ENCODE measurements around the gene NAGS. TPM values are rescaled to one million over a fixed set of nuclear protein-coding genes. Genes with fewer than 3 reads are reported as not detected.
A peak's percentile ranks its signal among the peaks of the same experiment; 100 is the strongest.

The NAGS gene
- total RNA-seq, 4 donors from 2014 or later, result 8.3 to 74.1 (median 57.3) TPM

DNA sequence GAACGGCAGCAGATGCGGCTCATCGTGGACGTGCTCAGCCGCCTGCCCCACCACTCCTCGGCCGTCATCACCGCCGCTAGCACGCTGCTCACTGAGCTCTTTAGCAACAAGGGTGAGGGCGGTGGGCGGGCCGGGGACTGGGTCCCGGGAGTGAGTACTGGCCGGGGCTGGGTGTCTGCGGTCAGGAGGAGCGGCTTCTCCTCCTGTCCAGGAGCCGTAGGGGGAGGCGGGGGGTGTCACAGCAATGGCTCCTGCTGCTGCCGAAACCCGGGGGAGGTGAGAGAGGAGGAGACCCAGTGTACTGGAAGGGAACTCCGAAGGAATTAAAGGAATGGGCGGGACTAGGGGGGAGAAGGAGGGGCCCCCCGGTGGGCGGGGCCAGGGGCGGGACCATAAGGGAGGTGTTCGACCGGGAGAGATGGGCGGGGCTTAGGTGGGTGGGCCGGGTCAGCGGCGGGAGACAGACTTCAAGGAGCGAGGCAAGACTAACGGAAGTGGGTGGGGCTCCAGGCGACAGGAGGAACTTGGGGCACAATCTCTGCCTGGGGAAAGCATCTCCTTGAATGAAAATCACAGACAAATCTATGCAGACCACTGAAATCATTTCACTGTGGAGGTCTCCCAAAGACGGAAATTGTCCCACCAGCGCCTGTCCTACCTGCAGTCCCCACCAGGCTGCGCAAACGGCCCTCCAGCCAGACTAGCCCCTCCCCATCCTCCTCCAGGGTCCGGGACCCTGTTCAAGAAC is 2.4 kb downstream of the NAGS start:
- Histone ChIP-seq H3K4me1 (peaks cover 0 to 35% (median 20%) of the 10 kb centered on the region in 4 donors), H3K36me3 (peaks cover 0 to 31% (median 0%) of the 10 kb centered on the region in 3 donors), H3K27me3 (peaks cover 0 to 6% of the 10 kb centered on the region in 2 donors), H3K9me3 (no peaks in the 10 kb centered on the region), H3K27ac (peak overlapping the region; percentile 63 to 99 (median 74)), H3K4me3 (peak overlapping the region; percentile 62 to 73 (median 65))
- TF ChIP-seq CTCF (IDR thresholded peaks at IDR 0.05), result peak in 4 of 6 experiments; percentile 1 to 40 (median 28)
- TF ChIP-seq POLR2A (IDR thresholded peaks at IDR 0.05), result peak; percentile 25 to 80
- DNase-seq, result peak; percentile 100

- Histone ChIP-seq H3K27ac (peak overlapping the region in 3 of 4 donors; percentile 1 to 99 (median 63)), H3K27me3 (peaks cover 0 to 6% of the 10 kb centered on the region in 2 donors), H3K36me3 (peaks cover 0 to 31% (median 0%) of the 10 kb centered on the region in 3 donors), H3K4me1 (peaks cover 0 to 35% (median 20%) of the 10 kb centered on the region in 4 donors), H3K4me3 (peak overlapping the region; percentile 62 to 73 (median 65)), H3K9me3 (no peaks in the 10 kb centered on the region)
- TF ChIP-seq CTCF (IDR thresholded peaks at IDR 0.05), result no peak
- TF ChIP-seq POLR2A (IDR thresholded peaks at IDR 0.05), result no peak
- peak in 1 of 3 donors; percentile 58 for DNase-seq
Measured at GRCh38 chr17:44007346-44008204, 3.2 kb downstream of the NAGS start.

- Histone ChIP-seq H3K27ac (peak overlapping the region in 1 of 4 donors; percentile 99), H3K36me3 (peaks cover 0 to 31% (median 0%) of the 10 kb centered on the region in 3 donors), H3K4me3 (no peak overlapping the region), H3K4me1 (peaks cover 0 to 35% (median 20%) of the 10 kb centered on the region in 4 donors), H3K9me3 (no peaks in the 10 kb centered on the region), H3K27me3 (peaks cover 0 to 6% of the 10 kb centered on the region in 2 donors)
- no peak for DNase-seq
- TF ChIP-seq POLR2A (IDR thresholded peaks at IDR 0.05) (no peak), CTCF (IDR thresholded peaks at IDR 0.05) (no peak)
Measured at GRCh38 chr17:44008205-44008909, 3.9 kb downstream of the NAGS start.

GRCh38 chr17:44010966-44011647 is 6.7 kb downstream of the NAGS start:
- peaks cover 0 to 31% (median 0%) of the 10 kb centered on the region in 3 donors for H3K36me3 ChIP-seq
- no peak for DNase-seq
- H3K27me3 ChIP-seq, result no peaks in the 10 kb centered on the region
- H3K4me3 ChIP-seq, result no peak overlapping the region
- TF ChIP-seq CTCF (IDR thresholded peaks at IDR 0.05), result no peak
- no peak for TF ChIP-seq POLR2A (IDR thresholded peaks at IDR 0.05)
- H3K4me1 ChIP-seq, result peaks cover 0 to 21% (median 18%) of the 10 kb centered on the region in 4 donors
- H3K9me3 ChIP-seq, result no peaks in the 10 kb centered on the region
- H3K27ac ChIP-seq, result no peak overlapping the region
